Upper lobe of left lung (tissue), 6 donors: ENCODE measurements around the gene DCLK1. TPM values are rescaled to one million over a fixed set of nuclear protein-coding genes. Genes with fewer than 3 reads are reported as not detected.

Experiments used
- ATAC-seq, 2 donors: fragments of 200-7000 bp; cut with Tn5 transposase; one replicate each; pipeline ENCODE4 v1.9.1; 2022; ENCODE audit warnings: mild to moderate bottlenecking in 2 of 2, moderate library complexity in 2 of 2; ENCODE audit not compliant: low FRiP score in 2 of 2
- DNase-seq, 2 donors: peaks; one replicate each; pipeline ENCODE4 v3.0.0-alpha.2; 2019 to 2020
- H3K27ac ChIP-seq, 4 donors: fragments of 200-600 bp; sonication (generic); one replicate each; pipeline ENCODE4 v1.5.1; 2016 to 2019
- H3K27me3 ChIP-seq, 4 donors: fragments of 200-600 bp; sonication (generic); one replicate each; pipeline ENCODE4 v1.5.1; 2017 to 2019
- H3K36me3 ChIP-seq, 4 donors: fragments of 200-600 bp; sonication (generic); one replicate each; pipeline ENCODE4 v1.5.1; 2016 to 2019
- H3K4me1 ChIP-seq, 4 donors: fragments of 200-600 bp; sonication (generic); one replicate each; pipeline ENCODE4 v1.5.1; 2018 to 2019
- H3K4me3 ChIP-seq, 4 donors: fragments of 200-600 bp; sonication (generic); one replicate each; pipeline ENCODE4 v1.5.1; 2017 to 2019; ENCODE audit warnings: mild to moderate bottlenecking in 2 of 4, moderate library complexity in 1 of 4
- H3K9me3 ChIP-seq, 4 donors: fragments of 200-600 bp; sonication (generic); one replicate each; pipeline ENCODE4 v1.5.1; 2018 to 2019
- EP300 ChIP-seq, 4 donors: sonication (generic); formaldehyde crosslinking; IDR thresholded peaks; one replicate each; pipeline ENCODE4 v1.5.1; 2017; ENCODE audit warnings: antibody characterized with exemption in 4 of 4, control low read depth in 2 of 4
- POLR2A ChIP-seq, 4 donors: fragments of 450-650 bp; IDR thresholded peaks; one replicate each; pipeline ENCODE4 v1.5.1; 2016 to 2017; ENCODE audit warnings: antibody characterized with exemption in 4 of 4, mild to moderate bottlenecking in 2 of 4
- POLR2AphosphoS5 ChIP-seq, 2 donors: sonication (generic); formaldehyde crosslinking; IDR thresholded peaks; one replicate each; pipeline ENCODE4 v1.5.1; 2017; ENCODE audit warnings: antibody characterized with exemption in 2 of 2
- WGBS, 2 donors: methylation state at CpG; one replicate each; pipeline ENCODE4 v1.1.5; 2017 to 2018; 5-methylcytosine and 5-hydroxymethylcytosine counted together
- total RNA-seq, 6 donors: library from RNA; depleted of rRNA in 4 of 6; stranded (reverse); fragments of >200 nt in 4 of 6; gene quantifications; one replicate each; pipeline versions ENCODE4 v1.1.0 to v1.2.1, GENCODE V29; 2016 to 2021
- TF ChIP-seq, protein P1 (sequence below), 6 experiments: fragments of 450-650 bp in 4 of 6; fragments of 200-600 bp in 2 of 6; sonication (generic) in 2 of 6; IDR thresholded peaks; one replicate each; pipeline ENCODE4 v1.5.1; 2016 to 2019; ENCODE audit warnings: antibody characterized with exemption in 6 of 6
- donor health status: DM: no; HTN: no; CAD: no; lungs with moderate emphysema.
- donor health status: DM: no; HTN: yes; CAD: no; lungs with severe emphysema.

Gene DCLK1
- total RNA-seq, 6 donors from 2014 or later: 2.1 to 14.7 (median 3.9) TPM

DNA sequence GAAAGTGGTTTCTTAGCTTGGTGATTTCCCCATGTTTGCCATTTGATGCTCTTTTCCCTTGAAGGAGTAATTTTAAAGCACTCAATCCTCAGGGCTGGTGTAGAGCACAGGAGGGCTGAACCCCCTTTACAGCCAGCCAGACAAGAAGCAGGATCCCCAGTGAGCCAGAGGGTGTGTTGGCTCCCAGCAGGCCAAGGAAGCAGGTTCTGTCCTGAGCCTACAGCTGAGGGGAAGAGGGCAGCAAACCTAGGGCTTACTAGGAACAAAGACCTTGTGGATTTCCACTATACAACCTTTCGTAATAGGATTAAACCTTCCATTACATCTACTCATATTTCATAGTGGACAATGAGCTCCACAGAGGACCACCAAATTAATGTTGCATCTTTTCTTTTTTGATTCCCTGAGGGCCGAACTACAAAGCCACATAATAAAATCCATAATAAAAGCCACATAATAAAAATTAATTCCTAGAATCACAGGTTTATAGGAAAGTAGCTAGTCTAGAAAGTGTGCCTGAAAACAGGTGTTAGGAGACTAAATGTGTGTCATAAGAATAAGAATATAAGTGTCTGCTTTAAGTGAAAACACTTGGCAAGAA lies 300.2 kb downstream of the DCLK1 start:
- Histone ChIP-seq H3K4me3 (no peak overlapping the region), H3K9me3 (no peaks in the 10 kb centered on the region), H3K27me3 (no peaks in the 10 kb centered on the region), H3K27ac (no peak overlapping the region), H3K4me1 (no peaks in the 10 kb centered on the region), H3K36me3 (no peaks in the 10 kb centered on the region)
- ATAC-seq (no peak), DNase-seq (no peak)
- TF ChIP-seq EP300 (IDR thresholded peaks at IDR 0.05): no peak
- no peak for TF ChIP-seq POLR2AphosphoS5 (IDR thresholded peaks at IDR 0.05)
- no peak for TF ChIP-seq POLR2A (IDR thresholded peaks at IDR 0.05)
- TF ChIP-seq, protein P1, sequence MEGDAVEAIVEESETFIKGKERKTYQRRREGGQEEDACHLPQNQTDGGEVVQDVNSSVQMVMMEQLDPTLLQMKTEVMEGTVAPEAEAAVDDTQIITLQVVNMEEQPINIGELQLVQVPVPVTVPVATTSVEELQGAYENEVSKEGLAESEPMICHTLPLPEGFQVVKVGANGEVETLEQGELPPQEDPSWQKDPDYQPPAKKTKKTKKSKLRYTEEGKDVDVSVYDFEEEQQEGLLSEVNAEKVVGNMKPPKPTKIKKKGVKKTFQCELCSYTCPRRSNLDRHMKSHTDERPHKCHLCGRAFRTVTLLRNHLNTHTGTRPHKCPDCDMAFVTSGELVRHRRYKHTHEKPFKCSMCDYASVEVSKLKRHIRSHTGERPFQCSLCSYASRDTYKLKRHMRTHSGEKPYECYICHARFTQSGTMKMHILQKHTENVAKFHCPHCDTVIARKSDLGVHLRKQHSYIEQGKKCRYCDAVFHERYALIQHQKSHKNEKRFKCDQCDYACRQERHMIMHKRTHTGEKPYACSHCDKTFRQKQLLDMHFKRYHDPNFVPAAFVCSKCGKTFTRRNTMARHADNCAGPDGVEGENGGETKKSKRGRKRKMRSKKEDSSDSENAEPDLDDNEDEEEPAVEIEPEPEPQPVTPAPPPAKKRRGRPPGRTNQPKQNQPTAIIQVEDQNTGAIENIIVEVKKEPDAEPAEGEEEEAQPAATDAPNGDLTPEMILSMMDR (IDR thresholded peaks at IDR 0.05): no peak
- WGBS, 2 donors: 85 to 98% methylated on average over 2 of the region's 2 CpGs

DNA sequence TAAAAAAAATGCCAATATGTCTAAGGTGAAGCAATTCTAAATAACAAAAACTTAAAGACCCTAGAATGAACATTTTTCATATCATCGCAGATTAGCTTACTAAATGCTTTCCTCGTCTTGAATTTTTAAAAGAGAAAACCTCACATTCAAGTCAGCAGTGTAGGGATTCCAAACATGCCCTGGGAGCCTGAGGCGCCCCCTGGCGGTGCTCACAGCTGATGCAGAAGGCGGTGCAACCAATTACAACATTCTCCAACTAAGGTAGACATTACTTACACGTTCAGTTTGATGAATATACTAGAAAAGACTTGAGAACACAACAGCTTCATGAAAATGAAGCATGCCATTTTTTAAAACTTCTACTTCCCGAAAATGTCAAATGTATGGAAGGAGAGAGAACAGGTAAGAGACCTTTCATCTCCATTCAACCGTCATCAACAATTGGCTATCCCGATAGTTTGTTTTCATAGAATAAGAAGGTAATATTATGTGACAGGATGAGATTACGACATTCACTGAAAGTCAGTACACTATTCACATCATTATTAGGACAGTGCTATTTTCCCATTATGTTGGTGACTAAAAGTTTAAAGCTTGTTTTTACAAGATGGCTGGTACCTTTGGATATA lies 304.4 kb downstream of the DCLK1 start:
- Histone ChIP-seq H3K4me1 (no peaks in the 10 kb centered on the region), H3K27ac (no peak overlapping the region), H3K4me3 (no peak overlapping the region), H3K9me3 (no peaks in the 10 kb centered on the region), H3K27me3 (no peaks in the 10 kb centered on the region), H3K36me3 (no peaks in the 10 kb centered on the region)
- ATAC-seq (no peak), DNase-seq (peak in 1 of 2 donors; percentile 41)
- TF ChIP-seq POLR2A (IDR thresholded peaks at IDR 0.05) (no peak), EP300 (IDR thresholded peaks at IDR 0.05) (no peak), POLR2AphosphoS5 (IDR thresholded peaks at IDR 0.05) (no peak)
- TF ChIP-seq, protein P1 (IDR thresholded peaks at IDR 0.05): no peak
- 73 to 77% methylated on average over 10 of the region's 10 CpGs for WGBS, 2 donors

DNA sequence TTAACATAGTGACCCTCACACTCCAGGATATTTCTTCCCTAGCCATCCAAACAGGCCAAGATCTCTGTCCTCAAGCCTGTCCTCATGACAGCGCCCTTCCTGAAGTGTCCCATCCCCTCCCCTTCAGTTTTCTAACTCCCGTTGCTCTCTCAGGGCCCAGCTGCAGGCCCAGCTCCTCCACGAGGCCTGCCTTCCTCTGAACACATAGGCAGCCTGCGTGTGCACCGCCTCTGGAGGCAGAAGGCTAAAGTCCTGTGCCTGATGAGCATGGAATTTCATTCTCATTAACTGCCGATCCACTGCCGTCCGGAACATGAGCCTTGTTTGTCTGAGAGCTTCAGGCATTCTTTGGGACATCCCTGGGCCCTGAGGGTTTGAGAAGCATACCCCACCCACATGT lies 306.4 kb downstream of the DCLK1 start:
- no peaks in the 10 kb centered on the region for H3K4me1 ChIP-seq
- no peak overlapping the region for H3K27ac ChIP-seq
- no peak overlapping the region for H3K4me3 ChIP-seq
- no peaks in the 10 kb centered on the region for H3K27me3 ChIP-seq
- 88 to 94% methylated on average over 8 of the region's 8 CpGs for WGBS, 2 donors
- DNase-seq: no peak
- TF ChIP-seq EP300 (IDR thresholded peaks at IDR 0.05): no peak
- no peak for ATAC-seq
- no peaks in the 10 kb centered on the region for H3K36me3 ChIP-seq
- H3K9me3 ChIP-seq: no peaks in the 10 kb centered on the region

DNA sequence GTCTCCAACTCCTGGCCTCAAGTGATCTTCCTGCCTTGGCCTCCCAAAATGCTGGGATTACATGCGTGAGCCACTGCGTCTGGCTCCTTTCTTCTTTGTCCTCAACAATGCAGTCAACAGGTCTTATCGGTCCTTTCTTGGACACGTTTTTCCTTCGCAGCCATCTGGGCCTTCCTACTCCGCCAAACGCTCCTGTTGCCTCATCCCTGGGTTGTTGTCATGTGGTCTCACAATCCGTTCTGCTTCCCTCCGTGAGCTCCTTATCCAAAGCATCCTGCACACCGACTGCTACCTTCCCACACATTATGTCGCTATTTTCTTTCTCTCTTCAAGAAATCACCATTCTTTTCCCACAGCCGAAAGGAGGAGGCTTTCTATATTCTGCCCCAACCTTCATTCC lies 306.8 kb downstream of the DCLK1 start:
- DNase-seq: no peak
- H3K9me3 ChIP-seq: no peaks in the 10 kb centered on the region
- no peaks in the 10 kb centered on the region for H3K27me3 ChIP-seq
- WGBS, 2 donors: 92% methylated on average over 12 of the region's 12 CpGs
- no peak overlapping the region for H3K4me3 ChIP-seq
- no peaks in the 10 kb centered on the region for H3K36me3 ChIP-seq
- H3K4me1 ChIP-seq: no peaks in the 10 kb centered on the region
- no peak for ATAC-seq
- TF ChIP-seq POLR2A (IDR thresholded peaks at IDR 0.05): no peak
- TF ChIP-seq EP300 (IDR thresholded peaks at IDR 0.05): no peak
- no peak for TF ChIP-seq POLR2AphosphoS5 (IDR thresholded peaks at IDR 0.05)
- TF ChIP-seq, protein P1 (IDR thresholded peaks at IDR 0.05): no peak
- H3K27ac ChIP-seq: no peak overlapping the region

DNA sequence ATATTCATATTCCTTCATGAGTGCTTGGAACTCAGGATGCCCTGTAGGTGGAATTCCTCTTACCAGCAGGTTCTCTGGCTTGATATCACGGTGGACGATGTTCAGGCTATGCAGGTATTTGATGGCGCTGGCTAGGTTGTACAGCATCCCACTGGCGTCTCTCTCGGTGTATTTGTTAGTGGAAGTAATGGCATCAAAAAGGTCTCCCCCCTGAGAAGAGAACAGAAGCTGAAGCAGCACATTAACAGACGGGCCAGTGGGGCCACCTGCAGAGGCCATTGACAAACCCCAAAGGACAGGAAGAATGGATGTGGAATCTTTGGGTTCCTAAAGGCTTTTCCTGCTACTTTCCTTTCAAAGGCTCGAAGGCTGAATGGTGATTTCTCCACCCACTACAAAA lies 308.5 kb downstream of the DCLK1 start:
- DNase-seq (no peak), ATAC-seq (no peak)
- no peaks in the 10 kb centered on the region for H3K9me3 ChIP-seq
- WGBS, 2 donors: 86 to 91% methylated on average over 7 of the region's 7 CpGs
- no peaks in the 10 kb centered on the region for H3K27me3 ChIP-seq
- H3K27ac ChIP-seq: no peak overlapping the region
- H3K4me3 ChIP-seq: no peak overlapping the region
- no peaks in the 10 kb centered on the region for H3K4me1 ChIP-seq
- no peak for TF ChIP-seq POLR2A (IDR thresholded peaks at IDR 0.05)
- TF ChIP-seq POLR2AphosphoS5 (IDR thresholded peaks at IDR 0.05): no peak
- TF ChIP-seq, protein P1 (IDR thresholded peaks at IDR 0.05): no peak
- TF ChIP-seq EP300 (IDR thresholded peaks at IDR 0.05): no peak
- no peaks in the 10 kb centered on the region for H3K36me3 ChIP-seq
